ENCODE results near the gene NUP210. TPM values are rescaled to one million over a fixed set of nuclear protein-coding genes. Genes with fewer than 3 reads are reported as not detected.

The NUP210 gene
- total and polyA plus RNA-seq, 2 experiments from 2014 or later: 6.7 to 8.4 TPM

DNA sequence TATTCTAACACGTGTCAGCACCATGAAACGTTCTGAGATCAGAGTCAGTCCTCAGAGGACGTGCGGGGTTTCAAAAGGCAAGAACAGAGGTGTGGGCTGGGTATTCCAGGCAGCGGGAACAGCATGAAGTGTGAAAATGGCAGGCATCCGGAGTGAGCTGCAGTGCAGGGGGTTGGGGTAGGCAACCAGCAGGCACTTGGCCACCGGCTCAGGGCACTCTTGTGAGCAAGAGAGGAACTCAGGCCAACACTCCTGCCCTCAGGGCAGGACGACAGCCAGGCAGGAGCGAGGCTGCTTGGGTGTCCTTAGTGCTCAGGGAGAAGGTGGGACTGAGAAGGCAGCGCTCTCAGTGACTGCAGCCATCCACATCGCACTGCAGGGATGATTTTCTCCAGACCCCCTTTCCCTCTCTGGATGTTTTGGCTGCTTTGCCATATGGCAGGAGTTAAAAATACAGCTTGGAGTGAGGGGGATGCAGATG is 151.1 kb downstream of the NUP210 start:
- WGBS (ENCODE audit: low lambda C conversion rate, missing lambda C conversion rate): 55% methylated on average over 11 of the region's 11 CpGs
- Histone ChIP-seq H3K27ac (no peak overlapping the region), H3K79me2 (no peaks in the 10 kb centered on the region), H3K4me1 (ENCODE audit: insufficient read depth) (no peaks in the 10 kb centered on the region), H2AFZ (no peak overlapping the region), H3K9me2 (replicated peaks; ENCODE audit: insufficient read depth) (no peaks in the 10 kb centered on the region), H3K36me3 (replicated peaks; ENCODE audit: insufficient read depth, low read depth) (no peaks in the 10 kb centered on the region), H3K4me3 (no peak overlapping the region), H4K20me1 (ENCODE audit: insufficient read depth, poor library complexity, severe bottlenecking) (no peaks in the 10 kb centered on the region), H3K27me3 (no peaks in the 10 kb centered on the region), H3K4me2 (no peak overlapping the region), H3K9me3 (ENCODE audit: low read depth) (no peaks in the 10 kb centered on the region)
- DNase-seq (ENCODE audit: low spot score): no peak
- no peak for TF ChIP-seq EZH2 (IDR thresholded peaks at IDR 0.05; ENCODE audit: borderline replicate concordance)
- no peak for TF ChIP-seq EZH2phosphoT487 (IDR thresholded peaks at IDR 0.05; ENCODE audit: low read depth, severe bottlenecking, unreplicated experiment)
- TF ChIP-seq, protein P1, sequence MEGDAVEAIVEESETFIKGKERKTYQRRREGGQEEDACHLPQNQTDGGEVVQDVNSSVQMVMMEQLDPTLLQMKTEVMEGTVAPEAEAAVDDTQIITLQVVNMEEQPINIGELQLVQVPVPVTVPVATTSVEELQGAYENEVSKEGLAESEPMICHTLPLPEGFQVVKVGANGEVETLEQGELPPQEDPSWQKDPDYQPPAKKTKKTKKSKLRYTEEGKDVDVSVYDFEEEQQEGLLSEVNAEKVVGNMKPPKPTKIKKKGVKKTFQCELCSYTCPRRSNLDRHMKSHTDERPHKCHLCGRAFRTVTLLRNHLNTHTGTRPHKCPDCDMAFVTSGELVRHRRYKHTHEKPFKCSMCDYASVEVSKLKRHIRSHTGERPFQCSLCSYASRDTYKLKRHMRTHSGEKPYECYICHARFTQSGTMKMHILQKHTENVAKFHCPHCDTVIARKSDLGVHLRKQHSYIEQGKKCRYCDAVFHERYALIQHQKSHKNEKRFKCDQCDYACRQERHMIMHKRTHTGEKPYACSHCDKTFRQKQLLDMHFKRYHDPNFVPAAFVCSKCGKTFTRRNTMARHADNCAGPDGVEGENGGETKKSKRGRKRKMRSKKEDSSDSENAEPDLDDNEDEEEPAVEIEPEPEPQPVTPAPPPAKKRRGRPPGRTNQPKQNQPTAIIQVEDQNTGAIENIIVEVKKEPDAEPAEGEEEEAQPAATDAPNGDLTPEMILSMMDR (IDR thresholded peaks at IDR 0.05; ENCODE audit: poor library complexity): no peak

DNA sequence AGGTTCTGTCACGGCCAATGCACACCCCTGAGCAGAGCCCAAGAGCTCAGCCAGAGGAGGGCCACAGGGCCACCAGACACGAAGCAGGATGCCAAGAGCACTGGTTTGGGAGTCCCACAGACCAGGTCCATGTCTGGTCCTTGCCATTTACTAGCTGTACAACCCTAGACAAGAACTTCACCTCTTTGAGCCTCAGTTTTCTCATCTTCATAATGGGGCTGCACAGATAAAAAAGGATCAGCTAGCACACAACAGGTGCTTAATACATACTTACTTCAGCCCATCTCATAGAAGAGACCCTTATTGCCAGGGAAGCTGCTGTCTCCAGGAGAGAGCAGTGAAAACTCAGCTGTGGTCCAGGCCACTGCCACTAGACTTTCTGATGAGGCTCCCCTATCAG is 152.0 kb downstream of the NUP210 start:
- no peak for TF ChIP-seq EZH2phosphoT487 (IDR thresholded peaks at IDR 0.05; ENCODE audit: low read depth, severe bottlenecking, unreplicated experiment)
- TF ChIP-seq EZH2 (IDR thresholded peaks at IDR 0.05; ENCODE audit: borderline replicate concordance): no peak
- TF ChIP-seq, protein P1 (IDR thresholded peaks at IDR 0.05; ENCODE audit: poor library complexity): no peak
- H3K79me2 ChIP-seq: no peaks in the 10 kb centered on the region
- no peaks in the 10 kb centered on the region for H3K4me1 ChIP-seq (ENCODE audit: insufficient read depth)
- WGBS (ENCODE audit: low lambda C conversion rate, missing lambda C conversion rate): 85% methylated on average over 2 of the region's 2 CpGs
- no peaks in the 10 kb centered on the region for H3K9me3 ChIP-seq (ENCODE audit: low read depth)
- H3K36me3 ChIP-seq (replicated peaks; ENCODE audit: insufficient read depth, low read depth): no peaks in the 10 kb centered on the region
- no peak for DNase-seq (ENCODE audit: low spot score)
- no peaks in the 10 kb centered on the region for H3K27me3 ChIP-seq
- H3K4me3 ChIP-seq: no peak overlapping the region
- no peak overlapping the region for H3K4me2 ChIP-seq
- H3K9me2 ChIP-seq (replicated peaks; ENCODE audit: insufficient read depth): no peaks in the 10 kb centered on the region
- H2AFZ ChIP-seq: no peak overlapping the region
- no peaks in the 10 kb centered on the region for H4K20me1 ChIP-seq (ENCODE audit: insufficient read depth, poor library complexity, severe bottlenecking)
- no peak overlapping the region for H3K27ac ChIP-seq

DNA sequence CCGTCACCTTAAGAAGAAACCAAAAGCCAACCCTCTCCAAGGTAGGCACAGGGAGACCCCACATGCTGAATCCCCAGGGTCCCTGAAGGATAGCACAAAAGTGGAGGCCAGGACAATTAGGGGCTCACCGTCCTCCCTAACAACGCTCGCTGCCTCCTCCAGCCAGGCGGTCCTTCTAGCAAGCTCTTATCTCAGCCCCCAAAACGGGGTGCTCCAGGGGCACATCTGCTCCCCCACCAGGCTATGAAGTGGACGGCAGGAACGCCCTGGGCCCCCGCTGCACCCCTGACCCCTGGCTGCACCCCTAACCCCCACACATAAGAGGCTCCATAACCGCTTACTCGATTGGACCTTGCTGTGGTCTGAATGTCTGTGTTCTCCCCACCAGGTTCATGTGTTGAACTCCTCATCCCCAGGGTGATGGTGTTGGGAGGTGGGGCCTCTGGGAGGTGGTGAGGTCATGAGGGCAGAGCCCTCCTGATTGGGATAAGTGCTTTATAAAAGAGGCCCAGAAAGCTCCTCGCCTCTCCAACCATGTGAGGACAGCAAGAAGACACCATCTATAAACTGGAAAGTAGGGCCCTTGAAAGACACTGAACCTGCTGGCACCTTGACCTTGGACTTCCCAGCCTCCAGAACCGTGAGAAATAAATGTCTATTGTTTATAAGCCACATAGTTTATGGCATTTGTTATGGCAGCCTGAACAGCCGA is 153.3 kb downstream of the NUP210 start:
- H3K4me1 ChIP-seq (ENCODE audit: insufficient read depth): no peaks in the 10 kb centered on the region
- H4K20me1 ChIP-seq (ENCODE audit: insufficient read depth, poor library complexity, severe bottlenecking): no peaks in the 10 kb centered on the region

More for the DNA sequence above, 153.3 kb downstream of the NUP210 start:
- no peaks in the 10 kb centered on the region for H3K9me3 ChIP-seq (ENCODE audit: low read depth)
- no peak overlapping the region for H3K27ac ChIP-seq
- H3K27me3 ChIP-seq: no peaks in the 10 kb centered on the region
- no peak overlapping the region for H3K4me3 ChIP-seq
- no peak for TF ChIP-seq EZH2 (IDR thresholded peaks at IDR 0.05; ENCODE audit: borderline replicate concordance)
- no peak for TF ChIP-seq EZH2phosphoT487 (IDR thresholded peaks at IDR 0.05; ENCODE audit: low read depth, severe bottlenecking, unreplicated experiment)
- TF ChIP-seq, protein P1 (IDR thresholded peaks at IDR 0.05; ENCODE audit: poor library complexity): no peak
- DNase-seq (ENCODE audit: low spot score): no peak
- no peak overlapping the region for H3K4me2 ChIP-seq
- no peaks in the 10 kb centered on the region for H3K9me2 ChIP-seq (replicated peaks; ENCODE audit: insufficient read depth)
- H2AFZ ChIP-seq: no peak overlapping the region
- H3K79me2 ChIP-seq: no peaks in the 10 kb centered on the region
- 90% methylated on average over 14 of the region's 14 CpGs for WGBS (ENCODE audit: low lambda C conversion rate, missing lambda C conversion rate)
- no peaks in the 10 kb centered on the region for H3K36me3 ChIP-seq (replicated peaks; ENCODE audit: insufficient read depth, low read depth)

Small RNA genes within 50 kb of the gene (small RNA-seq; reads per million reads assigned to genes)
- gene AC027124.2: not detected

Other genes with a start within 250 kb of the NUP210 start
- gene HDAC11, start 60.0 kb upstream of the NUP210 start, total RNA-seq: 8.1 and 8.4 TPM in 2 replicates
- 12.3 and 17.2 TPM in 2 replicates for gene HDAC11, start 60.0 kb upstream of the NUP210 start, polyA plus RNA-seq
- 73.8 and 75.8 TPM in 2 replicates for gene FBLN2, start 128.8 kb upstream of the NUP210 start, total RNA-seq
- gene FBLN2, start 128.8 kb upstream of the NUP210 start, polyA plus RNA-seq: 76.2 and 85.6 TPM in 2 replicates